Psoas muscle (tissue), 8 donors: ENCODE measurements around the gene ERCC6L2. TPM values are rescaled to one million over a fixed set of nuclear protein-coding genes. Genes with fewer than 3 reads are reported as not detected.

ENCODE experiments used
- ATAC-seq, 4 donors: fragments of 200-7000 bp; cut with Tn5 transposase; one replicate each; pipeline ENCODE4 v1.9.1; 2020; ENCODE audit warnings: moderate library complexity in 3 of 4, mild to moderate bottlenecking in 2 of 4
- DNase-seq, 2 donors: peaks; one replicate each; pipeline ENCODE4 v3.0.0-alpha.2; 2020
- H3K27ac ChIP-seq: fragments of 200-600 bp; one replicate; pipeline ENCODE4 v1.8.0; 2022
- H3K27me3 ChIP-seq, 3 donors: fragments of 200-600 bp in 1 of 3; one replicate each; pipeline versions ENCODE4 v1.6.1 to v1.8.0; 2013 to 2022; ENCODE audit warnings: low read length in 2 of 3, mild to moderate bottlenecking in 2 of 3, moderate library complexity in 1 of 3; ENCODE audit not compliant: insufficient read depth in 3 of 3
- H3K36me3 ChIP-seq, 2 donors: fragments of 200-600 bp in 1 of 2; one replicate each; pipeline versions ENCODE4 v1.6.1 to v1.8.0; 2013 to 2022; ENCODE audit warnings: low read depth in 1 of 2, mild to moderate bottlenecking in 1 of 2, moderate library complexity in 1 of 2; ENCODE audit not compliant: insufficient read depth in 1 of 2
- H3K4me1 ChIP-seq: fragments of 200-600 bp; one replicate; pipeline ENCODE4 v1.8.0; 2022
- H3K4me3 ChIP-seq: fragments of 200-600 bp; one replicate; pipeline ENCODE4 v1.8.0; 2022; ENCODE audit warnings: mild to moderate bottlenecking
- H3K9me3 ChIP-seq: fragments of 200-600 bp; one replicate; pipeline ENCODE4 v1.8.0; 2022
- WGBS, 3 donors: extraction: QIAGEN DNeasy Blood & Tissue Kit; methylation state at CpG; one replicate each; pipeline versions ENCODE4 v1.1.6 to v1.1.7; 2013; 5-methylcytosine and 5-hydroxymethylcytosine counted together
- intact Hi-C, 2 donors: fragments of 100-400 bp; cut with DNase I; formaldehyde crosslinking; loops; one replicate each; pipeline versions ENCODE4 v1.11.0 to v1.14.2; 2022
- polyA plus RNA-seq, 3 donors: library from polyadenylated mRNA; stranded (reverse); fragments of 200-250 nt; gene quantifications; one replicate each; pipeline ENCODE4 v1.2.3, GENCODE V29; 2013
- total RNA-seq, 4 donors: library from RNA; stranded (reverse); fragmentation: NEBNext Ultra II Directional in 2 of 4; extraction: Animal tissue kit (Norgen Biotek cat#: 25700) in 2 of 4; gene quantifications; one replicate each; pipeline versions ENCODE4 v1.2.1 to v1.2.4, GENCODE V29; 2021 to 2023
- TF ChIP-seq, protein P1 (sequence below): fragments of 200-600 bp; IDR thresholded peaks from one replicate; pipeline ENCODE4 v1.8.0; 2022; ENCODE audit warnings: antibody characterized with exemption
- donor health status: healthy with polysubstance abuse.
- donor health status: DM: no; HTN: no; CAD: no; lungs with moderate emphysema.
- donor health status: Bipolar disorder and iron deficiency.
- donor health status: healthy.
- donor health status: DM: yes; HTN: yes; CAD: no.
- donor health status: DM: no; HTN: no; CAD: no.
- donor health status: DM: no; HTN: no; CAD: no.
- donor health status: DM: yes; HTN: yes; CAD: no.

The ERCC6L2 gene
- total and polyA plus RNA-seq, 7 donors: 6.9 to 27.1 (median 19.8) TPM

DNA sequence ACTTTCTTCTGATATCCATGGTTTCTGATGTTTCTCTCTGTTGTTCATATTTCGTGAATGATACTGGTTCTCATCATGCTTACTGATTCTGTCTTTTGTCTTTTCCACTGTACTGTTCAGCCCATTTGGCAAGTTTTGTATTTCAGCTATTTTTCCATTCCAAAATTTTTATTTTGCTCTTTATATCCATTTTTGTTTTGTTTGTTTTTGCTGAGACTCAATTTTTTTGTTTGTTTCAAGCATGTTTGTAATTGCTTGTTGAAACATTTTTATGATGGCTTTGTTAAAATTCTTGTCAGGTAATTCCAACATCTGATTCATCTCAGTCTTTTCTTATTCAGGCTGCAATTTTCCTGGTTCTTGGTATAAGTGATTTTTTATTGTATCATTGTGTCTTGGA lies 64.0 kb downstream of the ERCC6L2 start:
- H3K36me3 ChIP-seq: peaks cover 0 to 51% of the 10 kb centered on the region in 2 donors
- 96 to 100% (median 96%) methylated on average over 1 of the region's 1 CpG for WGBS, 3 donors
- no peaks in the 10 kb centered on the region for H3K27me3 ChIP-seq
- H3K9me3 ChIP-seq: no peaks in the 10 kb centered on the region
- ATAC-seq (no peak), DNase-seq (no peak)
- no peak overlapping the region for H3K27ac ChIP-seq
- no peaks in the 10 kb centered on the region for H3K4me1 ChIP-seq
- intact Hi-C loops: no loop called here
- TF ChIP-seq, protein P1, sequence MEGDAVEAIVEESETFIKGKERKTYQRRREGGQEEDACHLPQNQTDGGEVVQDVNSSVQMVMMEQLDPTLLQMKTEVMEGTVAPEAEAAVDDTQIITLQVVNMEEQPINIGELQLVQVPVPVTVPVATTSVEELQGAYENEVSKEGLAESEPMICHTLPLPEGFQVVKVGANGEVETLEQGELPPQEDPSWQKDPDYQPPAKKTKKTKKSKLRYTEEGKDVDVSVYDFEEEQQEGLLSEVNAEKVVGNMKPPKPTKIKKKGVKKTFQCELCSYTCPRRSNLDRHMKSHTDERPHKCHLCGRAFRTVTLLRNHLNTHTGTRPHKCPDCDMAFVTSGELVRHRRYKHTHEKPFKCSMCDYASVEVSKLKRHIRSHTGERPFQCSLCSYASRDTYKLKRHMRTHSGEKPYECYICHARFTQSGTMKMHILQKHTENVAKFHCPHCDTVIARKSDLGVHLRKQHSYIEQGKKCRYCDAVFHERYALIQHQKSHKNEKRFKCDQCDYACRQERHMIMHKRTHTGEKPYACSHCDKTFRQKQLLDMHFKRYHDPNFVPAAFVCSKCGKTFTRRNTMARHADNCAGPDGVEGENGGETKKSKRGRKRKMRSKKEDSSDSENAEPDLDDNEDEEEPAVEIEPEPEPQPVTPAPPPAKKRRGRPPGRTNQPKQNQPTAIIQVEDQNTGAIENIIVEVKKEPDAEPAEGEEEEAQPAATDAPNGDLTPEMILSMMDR: no peak
- no peak overlapping the region for H3K4me3 ChIP-seq

DNA sequence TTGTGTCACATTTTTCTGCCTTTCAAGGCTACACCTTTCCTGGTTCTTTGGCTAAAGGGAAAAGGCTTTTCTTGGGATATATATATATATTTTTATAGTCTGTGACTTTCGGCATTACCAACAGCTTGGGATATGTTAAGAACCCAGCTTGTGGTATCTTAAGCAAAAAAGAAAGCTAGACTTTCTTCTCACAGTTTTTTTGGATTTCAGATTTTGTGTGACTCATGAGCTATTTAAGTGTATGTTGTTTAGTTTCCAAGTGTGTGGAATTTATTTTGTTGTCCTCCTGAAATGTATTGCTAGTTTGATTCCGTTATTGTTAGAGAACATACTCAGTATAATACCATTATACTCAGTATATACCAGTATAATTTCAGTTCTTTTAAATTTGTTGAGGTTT lies 64.8 kb downstream of the ERCC6L2 start:
- TF ChIP-seq, protein P1: no peak
- WGBS, 3 donors: 96 to 98% (median 96%) methylated on average over 2 of the region's 2 CpGs
- no peaks in the 10 kb centered on the region for H3K4me1 ChIP-seq
- DNase-seq: no peak
- ATAC-seq: no peak
- intact Hi-C loops: no loop called here
- no peaks in the 10 kb centered on the region for H3K27me3 ChIP-seq
- H3K9me3 ChIP-seq: no peaks in the 10 kb centered on the region
- H3K4me3 ChIP-seq: no peak overlapping the region
- peaks cover 0 to 46% of the 10 kb centered on the region in 2 donors for H3K36me3 ChIP-seq
- no peak overlapping the region for H3K27ac ChIP-seq

DNA sequence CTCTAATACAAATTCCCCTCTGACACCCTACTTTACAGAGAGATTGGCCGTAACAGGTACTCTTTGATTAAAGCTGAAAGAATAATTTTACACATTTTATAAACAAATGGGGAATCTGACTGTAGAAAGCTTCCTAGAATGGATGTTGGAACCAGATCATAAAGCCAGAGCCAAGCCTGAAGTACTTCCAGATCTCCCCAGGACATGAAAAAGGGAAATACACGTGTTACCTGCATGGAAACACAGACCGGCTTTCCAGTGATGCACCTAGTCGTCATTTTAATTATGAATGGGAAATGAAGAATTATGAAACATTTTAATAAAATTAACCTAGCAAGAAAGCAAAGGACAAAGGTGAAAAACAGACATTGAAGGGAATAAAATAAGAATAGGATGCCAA lies 66.5 kb downstream of the ERCC6L2 start:
- Histone ChIP-seq H3K27me3 (no peaks in the 10 kb centered on the region), H3K27ac (no peak overlapping the region), H3K4me1 (no peaks in the 10 kb centered on the region), H3K36me3 (peaks cover 0 to 43% of the 10 kb centered on the region in 2 donors), H3K4me3 (no peak overlapping the region), H3K9me3 (no peaks in the 10 kb centered on the region)
- 89 to 97% (median 96%) methylated on average over 4 of the region's 4 CpGs for WGBS, 3 donors
- TF ChIP-seq, protein P1: no peak
- no peak for ATAC-seq
- intact Hi-C loops: no loop called here
- no peak for DNase-seq

DNA sequence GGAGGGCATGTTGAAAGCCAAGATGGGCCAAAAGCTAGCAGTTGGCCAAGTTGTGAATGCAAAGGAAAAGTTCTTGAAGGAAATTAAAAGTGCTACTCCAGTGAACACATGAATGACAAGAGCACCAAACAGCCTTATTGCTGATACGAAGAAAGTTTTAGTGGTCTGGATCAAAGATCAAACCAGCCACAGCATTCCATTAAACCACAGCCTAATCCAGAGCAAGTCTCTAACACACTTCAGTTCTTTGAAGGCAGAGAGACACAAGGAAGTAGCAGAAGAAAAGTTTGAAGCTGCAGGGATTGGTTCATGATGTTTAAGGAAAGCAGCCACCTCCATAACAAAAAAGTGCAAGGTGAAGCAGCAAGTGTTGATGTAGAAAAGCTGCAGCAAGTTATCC lies 71.6 kb downstream of the ERCC6L2 start:
- no peaks in the 10 kb centered on the region for H3K4me1 ChIP-seq
- TF ChIP-seq, protein P1: no peak
- no peaks in the 10 kb centered on the region for H3K9me3 ChIP-seq
- no peak overlapping the region for H3K4me3 ChIP-seq
- intact Hi-C loops: no loop called here
- WGBS, 3 donors: 93 to 100% (median 95%) methylated on average over 1 of the region's 1 CpG
- H3K27me3 ChIP-seq: no peaks in the 10 kb centered on the region
- no peak for DNase-seq
- no peak overlapping the region for H3K27ac ChIP-seq
- ATAC-seq: no peak
- peaks cover 2 to 35% of the 10 kb centered on the region in 2 donors for H3K36me3 ChIP-seq

DNA sequence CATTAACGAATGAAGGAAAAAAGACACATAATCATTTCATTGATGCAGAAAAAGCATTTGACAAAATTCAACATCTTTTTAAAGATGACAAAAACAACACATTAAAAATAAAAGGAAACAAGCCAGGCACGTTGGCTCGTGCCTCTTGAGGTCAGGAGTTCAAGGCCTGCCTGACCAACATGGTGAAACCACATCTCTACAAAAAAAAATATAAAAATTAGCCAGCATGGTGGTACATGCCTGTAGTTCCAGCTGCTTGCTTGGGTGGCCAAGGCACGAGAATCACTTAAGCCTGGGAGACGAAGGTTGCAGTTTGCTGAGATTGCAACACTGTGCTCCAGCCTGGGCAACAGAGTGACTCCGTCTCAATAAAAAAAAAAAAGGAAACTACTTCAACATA lies 77.0 kb downstream of the ERCC6L2 start:
- H3K4me3 ChIP-seq: no peak overlapping the region
- DNase-seq (no peak), ATAC-seq (no peak)
- peaks cover 0 to 25% of the 10 kb centered on the region in 2 donors for H3K36me3 ChIP-seq
- 92 to 95% (median 94%) methylated on average over 6 of the region's 6 CpGs for WGBS, 3 donors
- no peaks in the 10 kb centered on the region for H3K4me1 ChIP-seq
- no peak overlapping the region for H3K27ac ChIP-seq
- TF ChIP-seq, protein P1: no peak
- no peaks in the 10 kb centered on the region for H3K9me3 ChIP-seq
- no peaks in the 10 kb centered on the region for H3K27me3 ChIP-seq
- intact Hi-C loops: no loop called here
